K562 (cell line): ENCODE results near the gene TECRL. TPM values are rescaled to one million over a fixed set of nuclear protein-coding genes. Genes with fewer than 3 reads are reported as not detected.

Source experiments
- ATAC-seq: fragments of 200-7000 bp; cut with Tn5 transposase; 3 replicates; pipeline ENCODE4 v1.9.1; 2020; ENCODE audit warnings: moderate library complexity
- BruUV-seq: library from RNA; stranded (reverse); fragments of 400-500 nt; replicated peaks from 2 replicates; lab custom pipeline; 2021; lab: Mats Ljungman, UMichigan
- CTCF ChIA-PET: fragments of 300-600 bp; formaldehyde crosslinking; extraction: SDS; loops from one replicate; lab custom pipeline; 2021; ENCODE audit warnings: low intra/inter-chr PET ratio; lab: Yijun Ruan, JAX
- POLR2A ChIA-PET: fragments of 300-600, 350-650 bp; sonication (Branson Sonifier 250); formaldehyde crosslinking; extraction: SDS; loops from one replicate; lab custom pipeline; 2021; ENCODE audit warnings: antibody characterized with exemption, inconsistent platforms; lab: Yijun Ruan, JAX
- DNase-seq, 4 experiments: peaks; one replicate each; pipeline versions ENCODE4 v3.0.0 to v3.0.0-alpha.2; 2011 to 2018; ENCODE audit warnings: low spot score in 3 of 4, mixed read lengths in 3 of 4; ENCODE audit errors: extremely low read depth in 1 of 4
- FAIRE-seq: peaks from 2 replicates; lab custom pipeline; 2011; peaks lifted over from hg19 to GRCh38; lab: Jason Lieb, UNC
- H2AFZ ChIP-seq: 2 replicates; pipeline ENCODE4 v1.6.0; 2011; ENCODE audit warnings: low read depth, low read length, control low read depth, inconsistent platforms
- H3K27ac ChIP-seq: fragments of 200-600 bp; 3 replicates; pipeline ENCODE4 v1.8.0; 2011; ENCODE audit warnings: low read depth, mild to moderate bottlenecking, control low read depth, inconsistent platforms, low read length, moderate library complexity, mixed read lengths; ENCODE audit errors: extremely low read depth
- H3K27me3 ChIP-seq, 2 experiments: fragments of 300-600 bp in 1 of 2; 2 replicates in 1 of 2; 3 replicates in 1 of 2; pipeline versions ENCODE4 v1.6.0 to v1.8.0; 2011; ENCODE audit warnings: inconsistent platforms in 2 of 2, low read length in 2 of 2, mild to moderate bottlenecking in 1 of 2, mixed read lengths in 1 of 2, moderate library complexity in 1 of 2; ENCODE audit not compliant: control insufficient read depth in 2 of 2, insufficient read depth in 2 of 2
- H3K36me3 ChIP-seq: fragments of 300-600 bp; 3 replicates; pipeline ENCODE4 v1.8.0; 2011; ENCODE audit warnings: mild to moderate bottlenecking, low read length, inconsistent platforms; ENCODE audit not compliant: control insufficient read depth, insufficient read depth
- H3K4me1 ChIP-seq, 2 experiments: fragments of 200-600 bp in 1 of 2; replicated peaks in 1 of 2; 2 replicates in 1 of 2; 3 replicates in 1 of 2; pipeline versions ENCODE4 v1.5.1 to v1.8.0; 2011; ENCODE audit warnings: inconsistent platforms in 2 of 2, low read length in 2 of 2, mild to moderate bottlenecking in 1 of 2, mixed read lengths in 1 of 2, moderate library complexity in 1 of 2; ENCODE audit not compliant: control insufficient read depth in 2 of 2, insufficient read depth in 2 of 2
- H3K4me2 ChIP-seq: 2 replicates; pipeline ENCODE4 v1.6.1; 2011; ENCODE audit warnings: low read length, control low read depth, inconsistent platforms, mixed read lengths; ENCODE audit not compliant: insufficient read depth
- H3K4me3 ChIP-seq: fragments of 200-600 bp; sonication (generic), shearing (Covaris generic); 2 replicates; pipeline ENCODE4 v1.5.1; 2016; ENCODE audit warnings: control low read depth, inconsistent platforms
- H3K79me2 ChIP-seq: fragments of 200-600 bp; 3 replicates; pipeline ENCODE4 v1.8.0; 2011; ENCODE audit warnings: low read length, inconsistent platforms; ENCODE audit not compliant: control insufficient read depth, insufficient read depth
- H3K9ac ChIP-seq, 2 experiments: 2 replicates each; pipeline versions ENCODE4 v1.6.0 to v1.6.1; 2011; ENCODE audit warnings: low read depth in 2 of 2, low read length in 2 of 2, control low read depth in 1 of 2, inconsistent platforms in 1 of 2, mild to moderate bottlenecking in 1 of 2, mixed read lengths in 1 of 2; ENCODE audit not compliant: insufficient read depth in 1 of 2
- H3K9me1 ChIP-seq: one replicate; pipeline ENCODE4 v1.6.0; 2011; ENCODE audit warnings: inconsistent platforms, mild to moderate bottlenecking, low read length, moderate library complexity; ENCODE audit not compliant: control insufficient read depth, insufficient read depth
- H3K9me3 ChIP-seq: replicated peaks from 2 replicates; pipeline ENCODE4 v1.5.1; 2011; ENCODE audit warnings: low read depth, low read length, inconsistent platforms; ENCODE audit not compliant: control insufficient read depth, insufficient read depth
- H4K20me1 ChIP-seq: replicated peaks from 2 replicates; pipeline ENCODE4 v1.6.1; 2011; ENCODE audit warnings: low read length, inconsistent platforms, mixed read lengths; ENCODE audit not compliant: control insufficient read depth, insufficient read depth
- ELF4 ChIP-seq: fragments of 450-650 bp; formaldehyde crosslinking; IDR thresholded peaks from 2 replicates; pipeline ENCODE4 v1.4.0; 2022; ENCODE audit warnings: missing genetic modification characterization
- MIER1 ChIP-seq: fragments of 450-650 bp; IDR thresholded peaks from 2 replicates; pipeline ENCODE4 v1.6.1; 2016; ENCODE audit warnings: antibody characterized with exemption, mild to moderate bottlenecking, low read depth
- NR0B1 ChIP-seq: fragments of 450-650 bp; IDR thresholded peaks from one replicate; pipeline ENCODE4 v1.6.1; 2018; ENCODE audit warnings: mild to moderate bottlenecking, moderate library complexity; ENCODE audit not compliant: partially characterized antibody
- NR1H2 ChIP-seq: sonication (generic); formaldehyde crosslinking; IDR thresholded peaks from 2 replicates; pipeline ENCODE4 v1.4.0; 2020; ENCODE audit warnings: mild to moderate bottlenecking, missing genetic modification reagents
- TARDBP ChIP-seq: fragments of 450-650 bp; IDR thresholded peaks from 2 replicates; pipeline ENCODE4 v1.6.1; 2016
- UBTF ChIP-seq, 2 experiments: IDR thresholded peaks; 2 replicates each; pipeline ENCODE4 v1.6.1; 2012; ENCODE audit warnings: improper control_type of control experiment in 2 of 2, low read depth in 2 of 2, low read length in 2 of 2, borderline replicate concordance in 1 of 2
- WGBS: fragments of 100-300 bp; shearing (Covaris generic); methylation state at CpG from one replicate; pipeline ENCODE4 v1.1.6; 2016; ENCODE audit warnings: low coverage, mixed read lengths; ENCODE audit not compliant: insufficient coverage; ENCODE audit errors: missing lambda C conversion rate; 5-methylcytosine and 5-hydroxymethylcytosine counted together
- in situ Hi-C: fragments of 300-500 bp; cut with MboI; formaldehyde crosslinking; loops from 4 replicates; pipeline ENCODE4 v1.15.0; 2018; ENCODE audit warnings: inconsistent platforms, mixed read lengths
- intact Hi-C: fragments of 100-400 bp; cut with micrococcal nuclease; formaldehyde crosslinking; loops from 2 replicates; pipeline ENCODE4 v1.14.2; 2022
- polyA plus RNA-seq, 8 experiments: library from polyadenylated mRNA; depleted of rRNA in 4 of 8; stranded (reverse) in 5 of 8; unstranded in 3 of 8; fragments of >200 nt; fragmentation: Nextera tagmentation in 2 of 8; fragmentation: Illumina TruSeq in 1 of 8; extraction: Ambion mirVana in 2 of 8; extraction: Trizol in 1 of 8; gene quantifications; 2 replicates each; pipeline versions ENCODE4 v1.2.1 to v1.2.3, GENCODE V29; 2011 to 2014; ENCODE audit warnings: inconsistent platforms in 1 of 8, missing spikeins in 1 of 8
- total RNA-seq, 7 experiments: library from RNA; depleted of rRNA in 6 of 7; stranded (reverse); fragments of >200 nt in 6 of 7; fragmentation: Illumina TruSeq in 2 of 7; extraction: Trizol in 2 of 7; gene quantifications; 2 replicates each; pipeline versions ENCODE4 v1.2.1 to v1.2.3, GENCODE V29; 2011 to 2021; ENCODE audit warnings: low replicate concordance in 1 of 7

Gene TECRL
- total and polyA plus RNA-seq, 9 of the 15 experiments (the other 6 are each of a cell fraction or from before 2014, with no cell fraction given): not detected

GRCh38 chr4:64432674-64433073 is 23.4 kb upstream of the TECRL start:
- Histone ChIP-seq H3K4me3 (no peak overlapping the region), H3K4me1 (no peaks in the 10 kb centered on the region), H3K9ac (no peak overlapping the region), H3K9me1 (no peaks in the 10 kb centered on the region), H3K9me3 (no peaks in the 10 kb centered on the region)
- POLR2A ChIA-PET: no interaction called here
- intact Hi-C loops: no loop called here
- WGBS: 0% methylated on average over 9 of the region's 10 CpGs
- ATAC-seq: no peak
- TF ChIP-seq MIER1 (no peak), UBTF (IDR thresholded peaks at IDR 0.05; ENCODE audit: borderline replicate concordance in 1 of 2, low read depth in 2 of 2, low read length in 2 of 2) (no peak), NR0B1 (no peak), TARDBP (no peak), NR1H2 (CRISPR knock-in tag) (no peak), ELF4 (CRISPR knock-in tag) (no peak)
- TF ChIP-seq, all 486 proteins: peak for 0
- H4K20me1 ChIP-seq: no peaks in the 10 kb centered on the region
- BruUV-seq: no TSS peak
- CTCF ChIA-PET: no interaction called here
- no peaks in the 10 kb centered on the region for H3K36me3 ChIP-seq
- in situ Hi-C loops: no loop called here
- FAIRE-seq: no peak
- H3K4me2 ChIP-seq: no peak overlapping the region
- H2AFZ ChIP-seq: no peak overlapping the region
- no peaks in the 10 kb centered on the region for H3K79me2 ChIP-seq
- DNase-seq: no peak
- no peak overlapping the region for H3K27ac ChIP-seq
- H3K27me3 ChIP-seq: no peaks in the 10 kb centered on the region
